Measurements from ENCODE around the gene ADGRB3.

Gene ADGRB3

GRCh38 chr6:68701159-68701558, 66.1 kb downstream of the ADGRB3 start:
- no peak for DNase-seq (ENCODE audit: low read depth, low spot score)

- no peak for DNase-seq (ENCODE audit: low read depth, low spot score)
Observed at GRCh38 chr6:68704485-68704884, 69.4 kb downstream of the ADGRB3 start.

- DNase-seq (ENCODE audit: low read depth, low spot score): no peak
Observed at GRCh38 chr6:68709091-68709490, 74.0 kb downstream of the ADGRB3 start.

- no peak for DNase-seq (ENCODE audit: low read depth, low spot score)
Observed at GRCh38 chr6:68709882-68710281, 74.8 kb downstream of the ADGRB3 start.

GRCh38 chr6:68710496-68710895, 75.4 kb downstream of the ADGRB3 start:
- no peak for DNase-seq (ENCODE audit: low read depth, low spot score)

- DNase-seq (ENCODE audit: low read depth, low spot score): no peak
Observed at GRCh38 chr6:68710916-68711315, 75.8 kb downstream of the ADGRB3 start.

- DNase-seq (ENCODE audit: low read depth, low spot score): no peak
Observed at GRCh38 chr6:68711386-68712000, 76.4 kb downstream of the ADGRB3 start.

GRCh38 chr6:68716620-68717019, 81.5 kb downstream of the ADGRB3 start:
- no peak for DNase-seq (ENCODE audit: low read depth, low spot score)

GRCh38 chr6:68718385-68719073, 83.4 kb downstream of the ADGRB3 start:
- DNase-seq (ENCODE audit: low read depth, low spot score): no peak

GRCh38 chr6:68719761-68720160, 84.7 kb downstream of the ADGRB3 start:
- no peak for DNase-seq (ENCODE audit: low read depth, low spot score)

GRCh38 chr6:68722891-68723527, 87.9 kb downstream of the ADGRB3 start:
- no peak for DNase-seq (ENCODE audit: low read depth, low spot score)

GRCh38 chr6:68724060-68724459, 89.0 kb downstream of the ADGRB3 start:
- no peak for DNase-seq (ENCODE audit: low read depth, low spot score)

GRCh38 chr6:68726337-68726736, 91.3 kb downstream of the ADGRB3 start:
- DNase-seq (ENCODE audit: low read depth, low spot score): no peak

GRCh38 chr6:68726992-68727391, 91.9 kb downstream of the ADGRB3 start:
- DNase-seq (ENCODE audit: low read depth, low spot score): no peak

- DNase-seq (ENCODE audit: low read depth, low spot score): no peak
Observed at GRCh38 chr6:68727699-68728098, 92.6 kb downstream of the ADGRB3 start.

- DNase-seq (ENCODE audit: low read depth, low spot score): no peak
Observed at GRCh38 chr6:68728159-68728979, 93.3 kb downstream of the ADGRB3 start.

- no peak for DNase-seq (ENCODE audit: low read depth, low spot score)
Observed at GRCh38 chr6:68729377-68729903, 94.4 kb downstream of the ADGRB3 start.

- no peak for DNase-seq (ENCODE audit: low read depth, low spot score)
Observed at GRCh38 chr6:68730291-68731054, 95.4 kb downstream of the ADGRB3 start.

GRCh38 chr6:68732423-68732822, 97.3 kb downstream of the ADGRB3 start:
- DNase-seq (ENCODE audit: low read depth, low spot score): no peak

GRCh38 chr6:68735866-68736265, 100.8 kb downstream of the ADGRB3 start:
- no peak for DNase-seq (ENCODE audit: low read depth, low spot score)

GRCh38 chr6:68737061-68737460, 102.0 kb downstream of the ADGRB3 start:
- DNase-seq (ENCODE audit: low read depth, low spot score): no peak

Measured in iPS DF 19.7 (cell line).